HG03103 (cell line): ENCODE measurements around the gene CASTOR1.

ENCODE experiments used
- ATAC-seq: cut with Tn5 transposase; IDR thresholded peaks from one replicate; pipeline ENCODE4 v1.9.1; 2021; ENCODE audit warnings: low read depth; ENCODE audit not compliant: unreplicated experiment

The CASTOR1 gene

GRCh38 chr22:30266445-30267381 is 22.6 kb downstream of the CASTOR1 start, which contains the start of gene OSM:
TSS of gene OSM (minus strand) at chr22:30266851. CDS start at chr22:30266799, 52 bp downstream.
- ATAC-seq, result no peak

DNA sequence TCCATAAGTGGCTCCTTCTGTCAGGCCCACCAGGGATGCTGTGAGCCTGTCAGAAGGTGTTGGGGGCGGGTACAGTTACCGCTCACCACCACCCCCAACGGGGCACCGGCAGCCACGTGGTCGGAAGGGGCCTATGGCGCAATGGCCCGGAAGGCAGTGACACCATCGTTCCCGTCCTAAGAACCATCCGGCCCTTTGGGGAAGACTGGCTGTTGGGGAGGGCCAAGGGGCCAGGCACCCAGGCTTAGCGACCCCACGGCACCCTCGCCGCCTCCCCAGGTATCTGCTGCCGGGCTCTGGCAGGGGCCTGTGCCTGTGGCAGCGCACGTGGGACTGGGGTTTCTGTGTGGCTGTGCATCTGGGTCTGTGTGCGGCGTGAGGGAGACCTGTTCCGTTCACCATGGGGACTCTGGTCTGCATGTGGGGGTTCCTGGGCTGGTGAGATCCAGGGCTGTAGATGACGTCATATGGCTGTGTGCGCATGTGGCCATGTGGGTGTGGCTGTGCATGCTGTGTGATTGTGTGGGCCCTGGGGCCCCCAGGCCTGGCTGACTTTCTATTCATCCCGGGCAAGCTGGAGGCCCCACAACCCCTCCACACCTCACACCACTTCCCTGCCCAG is 23.4 kb downstream of the CASTOR1 start:
- peak; percentile 49 for ATAC-seq

GRCh38 chr22:30265131-30265720 is 24.1 kb downstream of the CASTOR1 start:
- no peak for ATAC-seq

- no peak for ATAC-seq
These were observed 25.4 kb downstream of the CASTOR1 start for GRCh38 chr22:30263883-30264282.

GRCh38 chr22:30262917-30263741 is 26.2 kb downstream of the CASTOR1 start:
- ATAC-seq, result no peak

GRCh38 chr22:30262112-30262511 is 27.2 kb downstream of the CASTOR1 start:
- ATAC-seq, result no peak

DNA sequence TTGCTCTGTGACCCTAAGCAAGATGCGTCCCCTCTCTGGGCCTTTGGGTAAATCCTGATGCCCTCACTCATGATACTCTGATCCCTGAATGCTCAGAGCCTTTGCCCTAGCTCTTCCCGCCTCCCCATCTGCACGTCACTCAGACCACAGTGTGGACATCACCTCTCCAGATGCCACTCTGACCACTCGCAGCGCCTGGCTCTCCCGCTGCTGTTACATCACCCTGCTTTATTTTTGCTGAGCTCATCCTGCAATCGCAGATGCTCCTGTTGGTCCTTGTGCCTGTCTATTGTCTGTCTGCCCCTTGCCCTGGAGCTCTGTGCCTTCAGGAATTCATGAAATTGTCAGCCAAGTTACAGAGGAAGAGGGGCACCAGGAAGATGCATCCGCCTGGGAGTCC is 28.2 kb downstream of the CASTOR1 start:
- no peak for ATAC-seq

DNA sequence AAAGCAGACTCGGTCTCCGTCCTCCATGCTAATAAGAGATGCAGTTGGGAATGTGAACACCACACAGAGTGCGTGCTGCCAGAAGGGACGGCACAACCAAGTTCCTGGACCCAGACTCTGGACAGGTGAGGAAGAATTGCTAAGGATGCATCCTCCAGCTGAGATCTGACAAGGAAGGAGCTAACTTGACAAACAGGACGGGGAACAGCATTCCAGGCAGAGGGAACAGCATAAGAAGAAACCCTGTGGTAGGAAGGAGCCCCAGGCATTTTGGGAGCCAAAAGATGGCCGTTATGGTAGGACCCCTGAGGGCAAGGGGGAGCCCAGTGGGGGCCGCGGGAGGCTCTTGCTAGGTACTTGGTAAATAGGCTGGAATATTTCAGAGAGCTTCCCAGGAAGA is 28.6 kb downstream of the CASTOR1 start:
- ATAC-seq, result no peak

- no peak for ATAC-seq
These were observed 29.0 kb downstream of the CASTOR1 start for GRCh38 chr22:30260276-30260675.

DNA sequence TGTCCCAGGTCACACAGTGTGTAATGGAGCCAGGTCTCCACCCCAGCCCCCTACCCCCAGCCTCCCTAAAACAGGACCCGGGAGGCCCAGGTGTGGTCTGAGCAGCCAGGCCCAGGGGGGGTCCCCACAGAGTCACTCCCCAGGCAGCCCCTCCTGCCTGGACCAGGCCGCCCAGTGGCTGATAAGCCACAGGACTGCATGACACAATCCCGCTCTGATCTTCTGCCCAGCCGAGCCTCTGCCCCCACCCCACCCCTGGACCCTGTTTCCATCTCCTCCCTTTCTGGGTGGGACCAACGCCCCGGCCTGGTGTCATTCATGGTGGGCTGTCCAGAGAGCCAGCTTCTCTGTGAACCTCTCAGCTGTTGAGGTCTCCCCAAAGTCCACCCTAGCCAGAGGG is 35.0 kb downstream of the CASTOR1 start:
- ATAC-seq, result no peak

DNA sequence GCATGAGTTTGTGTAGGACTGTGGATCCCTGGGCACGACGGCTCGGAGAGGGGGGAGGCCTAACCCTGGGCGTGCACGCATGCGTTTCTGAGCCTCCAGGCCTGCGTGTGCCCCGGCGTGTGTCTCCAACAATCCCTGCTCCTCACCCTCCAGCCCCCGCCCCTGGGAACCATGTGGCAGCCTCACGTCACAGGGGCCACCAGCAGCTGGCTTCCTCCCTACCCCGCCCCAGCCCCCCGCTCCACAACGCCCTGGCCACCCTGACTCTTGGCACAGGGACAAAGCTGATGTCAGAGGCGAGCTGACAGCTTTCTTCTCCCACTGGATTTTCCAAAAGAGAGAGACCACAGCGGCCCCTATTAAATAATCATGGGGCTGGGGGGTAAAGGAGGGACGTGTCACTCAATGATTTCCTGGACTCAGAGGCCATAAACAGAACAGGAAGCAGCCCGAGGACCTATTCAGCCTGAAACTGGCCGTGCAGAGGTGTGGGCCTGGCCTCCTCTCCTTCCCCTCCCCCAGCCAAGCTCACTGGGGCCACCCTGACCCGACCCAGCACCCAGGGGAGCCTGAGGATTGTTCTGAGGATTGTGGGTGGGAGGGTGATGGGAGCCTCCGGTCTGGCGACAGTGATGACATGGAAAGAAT is 36.0 kb downstream of the CASTOR1 start:
- no peak for ATAC-seq

DNA sequence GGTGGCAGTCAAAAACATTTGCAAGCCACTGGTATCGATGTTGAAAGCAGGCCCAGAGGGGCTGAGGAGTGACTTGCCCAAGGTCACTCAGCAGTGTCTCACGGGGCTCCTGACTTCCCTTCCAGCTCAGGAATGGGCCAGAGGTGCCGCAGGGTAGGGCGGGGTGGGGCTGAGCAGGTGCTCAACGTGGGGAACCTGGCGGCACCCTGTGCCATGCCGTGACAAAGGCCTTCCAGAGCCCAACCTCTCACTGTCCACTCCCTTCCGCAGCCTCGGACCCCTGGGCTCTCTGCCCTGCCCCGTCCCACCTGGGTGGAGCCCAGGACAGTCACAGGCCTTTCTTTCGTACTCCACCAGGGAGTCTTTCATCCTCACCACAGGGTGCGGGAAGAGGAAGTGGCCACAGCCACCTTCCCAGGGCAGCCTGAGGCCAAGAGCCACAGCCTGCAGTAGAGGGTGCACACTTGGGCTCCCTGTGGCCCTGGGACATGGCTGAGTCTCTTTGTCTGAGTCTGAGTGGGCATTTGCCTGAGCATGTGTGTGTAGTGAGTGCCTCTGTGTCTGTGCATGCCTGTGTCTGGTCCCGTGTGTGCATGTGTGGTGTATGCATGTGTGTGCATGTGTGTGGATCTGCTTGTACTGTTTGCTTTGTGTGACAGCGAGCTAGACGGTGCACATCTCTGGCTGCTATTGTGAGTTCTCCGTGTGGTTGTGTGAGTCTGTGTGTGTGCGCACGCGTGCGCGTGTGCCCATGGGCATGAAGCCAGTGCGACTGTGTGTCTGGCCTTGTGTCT is 36.7 kb downstream of the CASTOR1 start:
- no peak for ATAC-seq

DNA sequence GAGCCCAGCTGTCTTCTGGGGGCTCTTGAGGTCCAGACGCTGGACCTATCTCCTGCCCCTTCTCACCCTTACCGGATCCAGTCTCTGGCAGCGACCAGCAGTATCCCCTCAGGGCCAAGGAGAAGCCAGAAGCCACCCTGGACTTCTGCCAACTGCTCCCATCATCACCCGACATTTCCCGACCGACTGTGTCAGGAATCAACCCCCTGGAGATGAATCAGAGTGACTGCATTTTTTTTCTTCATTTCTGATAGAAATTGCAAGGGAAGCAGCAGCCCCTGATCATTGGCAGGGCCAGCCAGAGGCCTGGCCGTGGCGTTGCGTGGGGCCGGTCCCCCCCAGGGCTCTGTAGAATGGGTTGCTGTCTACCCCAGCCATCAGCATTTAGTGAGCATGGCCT is 37.6 kb downstream of the CASTOR1 start:
- ATAC-seq, result no peak

DNA sequence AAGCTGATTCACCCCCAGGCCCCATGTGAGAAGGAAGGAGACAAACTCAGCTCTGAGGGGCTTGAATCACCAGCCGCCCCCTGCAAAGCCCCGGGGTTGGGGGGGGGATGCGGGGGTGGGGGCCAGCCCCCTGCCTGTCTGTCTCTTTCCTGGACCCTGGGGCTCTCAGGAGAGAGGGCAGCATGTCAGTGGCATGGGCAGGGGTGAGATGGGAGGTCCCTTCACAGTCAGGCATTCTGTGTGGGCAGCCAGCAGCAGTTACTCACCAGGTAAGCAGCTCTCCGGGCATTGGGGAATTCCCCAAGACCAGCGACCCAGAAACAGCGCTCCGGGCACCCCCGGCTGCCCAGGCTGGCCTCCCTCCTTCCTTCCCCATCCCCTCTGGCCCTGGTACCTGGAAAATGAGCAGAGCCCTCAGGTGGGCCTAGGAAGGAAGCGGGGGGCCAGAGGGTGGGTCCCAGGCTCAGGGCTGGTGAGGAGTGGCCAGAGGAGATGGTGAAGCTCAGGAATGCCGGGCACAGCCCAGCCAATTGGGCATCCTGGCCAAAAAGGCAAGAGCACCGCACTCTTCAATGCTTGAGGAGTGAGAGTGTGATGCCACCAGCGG is 38.5 kb downstream of the CASTOR1 start:
- ATAC-seq, result no peak

DNA sequence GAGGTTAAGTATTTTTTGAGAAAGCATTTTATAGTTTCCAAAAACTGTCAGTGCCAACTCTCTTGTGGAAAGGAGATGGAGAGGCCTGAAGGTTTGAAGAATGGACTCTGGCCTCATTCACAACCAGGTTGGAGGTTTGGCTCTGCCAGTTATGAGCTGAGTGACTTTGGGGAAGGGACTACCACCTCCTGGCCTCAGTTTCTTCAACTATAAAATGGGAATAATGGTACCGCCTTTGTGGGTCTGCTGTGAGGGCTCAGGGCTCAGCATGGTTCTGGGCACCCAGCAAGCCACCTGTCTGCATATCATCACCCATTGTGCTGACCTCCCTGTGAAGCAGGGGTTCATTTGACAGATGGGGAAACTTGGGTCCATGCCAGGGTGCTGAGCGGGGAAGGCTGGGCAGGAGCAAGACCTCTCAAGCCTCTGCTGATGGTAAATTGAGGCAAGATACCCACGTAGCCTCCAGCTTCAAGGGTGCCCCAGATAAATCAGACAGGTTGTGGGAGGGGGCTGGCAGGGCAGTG is 39.2 kb downstream of the CASTOR1 start:
- ATAC-seq, result no peak

GRCh38 chr22:30249049-30250038 is 40.0 kb downstream of the CASTOR1 start:
- no peak for ATAC-seq

DNA sequence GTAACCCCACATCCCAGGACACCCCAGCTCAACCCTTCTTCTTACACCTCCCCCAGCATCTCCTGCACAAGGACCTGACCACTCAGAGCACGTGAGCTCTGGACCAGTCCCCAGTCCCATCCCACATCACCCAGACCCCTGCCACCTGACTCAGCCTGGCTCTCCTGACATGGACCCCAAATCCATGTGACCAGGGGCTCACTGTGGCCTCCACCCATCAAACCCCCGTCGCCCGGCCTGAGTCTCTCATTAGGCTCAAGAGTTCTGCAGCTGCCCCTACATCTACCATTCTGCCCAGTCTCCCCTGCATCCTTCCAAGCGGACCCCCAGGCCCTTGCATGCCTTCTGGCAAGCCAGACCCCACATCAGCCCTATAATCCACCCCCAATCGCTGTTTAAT is 40.8 kb downstream of the CASTOR1 start:
- ATAC-seq, result no peak

DNA sequence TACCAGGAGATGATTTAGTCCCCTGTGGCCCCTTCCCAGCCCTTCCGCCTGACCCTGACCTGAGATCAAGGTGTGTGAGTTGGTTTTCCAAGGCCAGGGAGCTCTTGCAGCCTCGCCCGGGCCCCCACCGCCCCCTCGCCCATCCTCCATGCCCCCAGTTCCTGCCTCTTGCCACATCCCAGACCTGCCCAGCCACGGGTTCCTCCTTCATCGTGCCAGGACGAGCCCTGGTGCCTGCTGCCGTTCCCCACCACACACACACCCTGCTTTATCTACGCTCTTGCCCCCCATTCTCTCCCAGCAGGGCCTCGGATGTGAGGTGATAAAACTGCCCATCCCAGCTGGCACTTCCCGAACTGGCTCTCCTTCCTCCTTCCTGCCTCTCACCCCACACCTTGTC is 41.3 kb downstream of the CASTOR1 start:
- ATAC-seq, result no peak
